ENCODE results near the gene SNPH.

SNPH gene

GRCh38 chr20:1308067-1308701 is 42.1 kb downstream of the SNPH start:
- peaks cover 2% of the 10 kb centered on the region for H3K27me3 ChIP-seq (ENCODE audit: insufficient read depth, poor library complexity, severe bottlenecking)
- H3K4me3 ChIP-seq (replicated peaks; ENCODE audit: insufficient read depth, low read length): no peak overlapping the region
- H3K27ac ChIP-seq (replicated peaks): no peak overlapping the region
- no peak for DNase-seq (ENCODE audit: low read depth in 1 of 2, low spot score in 1 of 2)
- TF ChIP-seq GABPA (IDR thresholded peaks at IDR 0.05; ENCODE audit: low read depth): no peak
- no peak for TF ChIP-seq SPI1 (IDR thresholded peaks at IDR 0.05; ENCODE audit: borderline replicate concordance, low read depth)
- TF ChIP-seq, protein P1, sequence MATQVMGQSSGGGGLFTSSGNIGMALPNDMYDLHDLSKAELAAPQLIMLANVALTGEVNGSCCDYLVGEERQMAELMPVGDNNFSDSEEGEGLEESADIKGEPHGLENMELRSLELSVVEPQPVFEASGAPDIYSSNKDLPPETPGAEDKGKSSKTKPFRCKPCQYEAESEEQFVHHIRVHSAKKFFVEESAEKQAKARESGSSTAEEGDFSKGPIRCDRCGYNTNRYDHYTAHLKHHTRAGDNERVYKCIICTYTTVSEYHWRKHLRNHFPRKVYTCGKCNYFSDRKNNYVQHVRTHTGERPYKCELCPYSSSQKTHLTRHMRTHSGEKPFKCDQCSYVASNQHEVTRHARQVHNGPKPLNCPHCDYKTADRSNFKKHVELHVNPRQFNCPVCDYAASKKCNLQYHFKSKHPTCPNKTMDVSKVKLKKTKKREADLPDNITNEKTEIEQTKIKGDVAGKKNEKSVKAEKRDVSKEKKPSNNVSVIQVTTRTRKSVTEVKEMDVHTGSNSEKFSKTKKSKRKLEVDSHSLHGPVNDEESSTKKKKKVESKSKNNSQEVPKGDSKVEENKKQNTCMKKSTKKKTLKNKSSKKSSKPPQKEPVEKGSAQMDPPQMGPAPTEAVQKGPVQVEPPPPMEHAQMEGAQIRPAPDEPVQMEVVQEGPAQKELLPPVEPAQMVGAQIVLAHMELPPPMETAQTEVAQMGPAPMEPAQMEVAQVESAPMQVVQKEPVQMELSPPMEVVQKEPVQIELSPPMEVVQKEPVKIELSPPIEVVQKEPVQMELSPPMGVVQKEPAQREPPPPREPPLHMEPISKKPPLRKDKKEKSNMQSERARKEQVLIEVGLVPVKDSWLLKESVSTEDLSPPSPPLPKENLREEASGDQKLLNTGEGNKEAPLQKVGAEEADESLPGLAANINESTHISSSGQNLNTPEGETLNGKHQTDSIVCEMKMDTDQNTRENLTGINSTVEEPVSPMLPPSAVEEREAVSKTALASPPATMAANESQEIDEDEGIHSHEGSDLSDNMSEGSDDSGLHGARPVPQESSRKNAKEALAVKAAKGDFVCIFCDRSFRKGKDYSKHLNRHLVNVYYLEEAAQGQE (IDR thresholded peaks at IDR 0.05; ENCODE audit: insufficient replicate concordance, low read depth): no peak
- no peak for TF ChIP-seq CTCF (IDR thresholded peaks at IDR 0.05; ENCODE audit: insufficient read depth, low read length)
- no peak for TF ChIP-seq POLR2AphosphoS5 (IDR thresholded peaks at IDR 0.05; ENCODE audit: low read depth)

DNA sequence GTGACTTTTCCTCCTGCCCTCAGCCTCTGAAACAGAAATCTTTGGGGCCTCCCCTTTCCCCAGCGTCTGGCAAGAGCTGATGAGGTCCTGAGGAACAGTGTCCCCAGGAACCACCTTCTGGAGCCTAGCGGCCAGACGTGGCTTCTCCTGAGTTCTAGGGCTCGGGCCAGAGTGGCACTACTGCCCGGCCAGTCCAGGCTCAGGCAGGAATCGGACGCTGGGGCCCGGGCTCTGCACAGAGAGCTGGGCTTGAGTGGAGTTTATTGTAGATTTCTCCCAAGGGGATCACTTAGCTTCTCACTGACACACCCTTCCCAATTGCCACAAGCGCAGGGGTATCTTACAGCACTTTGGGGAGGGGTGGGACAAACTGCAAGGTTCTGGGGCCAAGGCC is 42.6 kb downstream of the SNPH start:
- Histone ChIP-seq H3K27me3 (ENCODE audit: insufficient read depth, poor library complexity, severe bottlenecking) (peaks cover 2% of the 10 kb centered on the region), H3K27ac (replicated peaks) (no peak overlapping the region), H3K4me3 (replicated peaks; ENCODE audit: insufficient read depth, low read length) (no peak overlapping the region)
- no peak for TF ChIP-seq POLR2AphosphoS5 (IDR thresholded peaks at IDR 0.05; ENCODE audit: low read depth)
- TF ChIP-seq GABPA (IDR thresholded peaks at IDR 0.05; ENCODE audit: low read depth): no peak
- TF ChIP-seq SPI1 (IDR thresholded peaks at IDR 0.05; ENCODE audit: borderline replicate concordance, low read depth): no peak
- TF ChIP-seq CTCF (IDR thresholded peaks at IDR 0.05; ENCODE audit: insufficient read depth, low read length): no peak
- TF ChIP-seq, protein P1 (IDR thresholded peaks at IDR 0.05; ENCODE audit: insufficient replicate concordance, low read depth): no peak
- DNase-seq (ENCODE audit: low read depth in 1 of 2, low spot score in 1 of 2): no peak

GRCh38 chr20:1309439-1309847 is 43.3 kb downstream of the SNPH start:
- TF ChIP-seq GABPA (IDR thresholded peaks at IDR 0.05; ENCODE audit: low read depth): no peak
- no peak for TF ChIP-seq CTCF (IDR thresholded peaks at IDR 0.05; ENCODE audit: insufficient read depth, low read length)
- no peak for TF ChIP-seq SPI1 (IDR thresholded peaks at IDR 0.05; ENCODE audit: borderline replicate concordance, low read depth)
- TF ChIP-seq, protein P1 (IDR thresholded peaks at IDR 0.05; ENCODE audit: insufficient replicate concordance, low read depth): no peak
- no peak for DNase-seq (ENCODE audit: low read depth in 1 of 2, low spot score in 1 of 2)
- H3K27ac ChIP-seq (replicated peaks): no peak overlapping the region

More at GRCh38 chr20:1309439-1309847, 43.3 kb downstream of the SNPH start:
- Histone ChIP-seq H3K27me3 (ENCODE audit: insufficient read depth, poor library complexity, severe bottlenecking) (no peaks in the 10 kb centered on the region), H3K4me3 (replicated peaks; ENCODE audit: insufficient read depth, low read length) (no peak overlapping the region)

All from HL-60 (cell line).